ENCODE data around the gene TAF4.

Gene TAF4

GRCh38 chr20:61942526-61942925 lies 123.2 kb downstream of the TAF4 start:
- no peak for DNase-seq (ENCODE audit: low read depth)
- H3K4me3 ChIP-seq (ENCODE audit: low read depth, low read length) = no peak overlapping the region
- TF ChIP-seq, protein P1, sequence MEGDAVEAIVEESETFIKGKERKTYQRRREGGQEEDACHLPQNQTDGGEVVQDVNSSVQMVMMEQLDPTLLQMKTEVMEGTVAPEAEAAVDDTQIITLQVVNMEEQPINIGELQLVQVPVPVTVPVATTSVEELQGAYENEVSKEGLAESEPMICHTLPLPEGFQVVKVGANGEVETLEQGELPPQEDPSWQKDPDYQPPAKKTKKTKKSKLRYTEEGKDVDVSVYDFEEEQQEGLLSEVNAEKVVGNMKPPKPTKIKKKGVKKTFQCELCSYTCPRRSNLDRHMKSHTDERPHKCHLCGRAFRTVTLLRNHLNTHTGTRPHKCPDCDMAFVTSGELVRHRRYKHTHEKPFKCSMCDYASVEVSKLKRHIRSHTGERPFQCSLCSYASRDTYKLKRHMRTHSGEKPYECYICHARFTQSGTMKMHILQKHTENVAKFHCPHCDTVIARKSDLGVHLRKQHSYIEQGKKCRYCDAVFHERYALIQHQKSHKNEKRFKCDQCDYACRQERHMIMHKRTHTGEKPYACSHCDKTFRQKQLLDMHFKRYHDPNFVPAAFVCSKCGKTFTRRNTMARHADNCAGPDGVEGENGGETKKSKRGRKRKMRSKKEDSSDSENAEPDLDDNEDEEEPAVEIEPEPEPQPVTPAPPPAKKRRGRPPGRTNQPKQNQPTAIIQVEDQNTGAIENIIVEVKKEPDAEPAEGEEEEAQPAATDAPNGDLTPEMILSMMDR (conservative IDR thresholded peaks at IDR 0.05; ENCODE audit: low read depth, low read length) = no peak

GRCh38 chr20:61941721-61942405 lies 123.8 kb downstream of the TAF4 start:
- TF ChIP-seq, protein P1 (conservative IDR thresholded peaks at IDR 0.05; ENCODE audit: low read depth, low read length) = no peak
- H3K4me3 ChIP-seq (ENCODE audit: low read depth, low read length) = no peak overlapping the region

DNA sequence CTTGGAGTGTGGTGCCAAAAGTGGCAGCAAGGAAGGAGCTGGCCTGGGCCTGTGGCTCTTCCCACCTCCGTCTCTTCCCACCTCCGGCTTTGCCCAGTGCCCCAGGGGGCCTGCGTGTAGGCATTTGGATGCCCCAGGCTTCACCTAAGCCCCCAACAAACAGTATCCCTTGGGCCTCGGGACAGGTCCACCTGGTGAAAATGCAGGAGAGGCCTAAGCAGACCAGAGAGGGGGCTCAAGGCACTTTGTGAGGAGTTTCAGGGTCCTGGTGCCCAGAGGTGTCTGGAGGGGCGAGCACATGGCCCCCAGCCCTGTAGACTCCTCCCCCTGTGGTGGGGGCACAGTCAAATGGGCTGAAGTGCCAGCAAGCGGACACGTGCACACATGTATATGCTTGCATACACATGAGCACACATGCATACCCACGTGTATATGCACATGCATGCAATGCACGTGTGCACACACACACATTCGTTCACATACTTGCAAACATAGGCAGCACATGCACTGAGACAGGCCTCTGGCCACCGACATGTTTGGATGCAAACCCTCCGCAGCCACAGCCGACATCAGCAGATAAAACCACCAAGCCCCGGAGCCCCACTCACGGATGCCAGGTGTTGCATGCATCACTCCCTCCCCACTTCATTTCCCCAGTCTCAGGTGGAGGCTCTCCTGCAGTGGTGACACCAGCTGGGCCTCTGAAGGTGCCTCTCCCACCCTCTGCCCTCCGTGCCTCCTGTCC lies 124.5 kb downstream of the TAF4 start:
- no peak for DNase-seq (ENCODE audit: low read depth)
- H3K4me3 ChIP-seq (ENCODE audit: low read depth, low read length) = no peak overlapping the region

More at GRCh38 chr20:61941721-61942405, 123.8 kb downstream of the TAF4 start:
- DNase-seq (ENCODE audit: low read depth) = no peak

DNA sequence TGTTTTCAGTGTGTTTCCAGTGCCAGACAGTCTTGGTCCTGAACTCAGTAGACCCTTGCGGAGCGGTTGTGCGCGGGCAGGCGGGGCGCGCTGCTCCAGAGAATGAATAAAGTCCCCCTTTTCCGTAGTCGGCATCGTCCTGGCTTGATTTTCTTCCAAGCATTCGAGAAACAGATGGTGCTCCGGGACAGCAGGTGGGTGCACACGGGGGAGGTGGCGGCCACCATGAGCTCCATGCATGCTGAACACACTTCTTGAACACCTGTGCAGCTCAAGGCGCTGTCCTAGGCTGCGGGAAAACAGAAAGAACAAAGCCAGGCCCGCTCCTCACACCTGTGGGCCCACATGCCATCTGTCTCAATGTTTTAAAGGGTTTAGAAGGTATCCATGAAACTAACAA lies 125.2 kb downstream of the TAF4 start:
- TF ChIP-seq, protein P1 (conservative IDR thresholded peaks at IDR 0.05; ENCODE audit: low read depth, low read length) = no peak

More for the DNA sequence above, 124.5 kb downstream of the TAF4 start:
- TF ChIP-seq, protein P1 (conservative IDR thresholded peaks at IDR 0.05; ENCODE audit: low read depth, low read length) = no peak

GRCh38 chr20:61939691-61940360 lies 125.9 kb downstream of the TAF4 start:
- no peak for DNase-seq (ENCODE audit: low read depth)
- TF ChIP-seq, protein P1 (conservative IDR thresholded peaks at IDR 0.05; ENCODE audit: low read depth, low read length) = no peak

More for the DNA sequence above, 125.2 kb downstream of the TAF4 start:
- no peak for DNase-seq (ENCODE audit: low read depth)
- no peak overlapping the region for H3K4me3 ChIP-seq (ENCODE audit: low read depth, low read length)

GRCh38 chr20:61938839-61939690 lies 126.6 kb downstream of the TAF4 start:
- DNase-seq (ENCODE audit: low read depth) = no peak
- TF ChIP-seq, protein P1 (conservative IDR thresholded peaks at IDR 0.05; ENCODE audit: low read depth, low read length) = no peak

More at GRCh38 chr20:61939691-61940360, 125.9 kb downstream of the TAF4 start:
- H3K4me3 ChIP-seq (ENCODE audit: low read depth, low read length) = no peak overlapping the region

More at GRCh38 chr20:61938839-61939690, 126.6 kb downstream of the TAF4 start:
- H3K4me3 ChIP-seq (ENCODE audit: low read depth, low read length) = no peak overlapping the region

All from choroid plexus epithelial cell (primary cell).